ENCODE data around the gene INPP5F.

DNA sequence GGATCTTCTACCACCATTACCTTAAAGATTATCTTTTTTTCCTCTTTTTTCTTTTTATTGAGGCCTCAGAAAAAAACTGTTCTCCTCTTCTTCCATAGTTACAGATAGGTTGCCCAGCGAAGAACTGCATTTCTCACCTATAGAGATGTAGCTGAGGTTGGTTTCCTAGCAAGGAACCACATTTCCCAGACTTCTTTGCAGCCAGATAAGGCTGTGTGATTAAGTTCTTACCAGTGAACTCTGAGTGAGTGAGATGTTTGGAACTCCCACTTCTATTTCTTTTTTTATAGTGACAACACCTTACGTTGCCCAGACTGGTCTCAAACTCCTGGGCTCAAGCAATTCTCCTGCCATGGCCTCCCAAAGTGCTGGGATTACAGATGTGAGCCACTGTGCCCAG, 152.7 kb downstream of the INPP5F start:
- TF ChIP-seq, protein P1, sequence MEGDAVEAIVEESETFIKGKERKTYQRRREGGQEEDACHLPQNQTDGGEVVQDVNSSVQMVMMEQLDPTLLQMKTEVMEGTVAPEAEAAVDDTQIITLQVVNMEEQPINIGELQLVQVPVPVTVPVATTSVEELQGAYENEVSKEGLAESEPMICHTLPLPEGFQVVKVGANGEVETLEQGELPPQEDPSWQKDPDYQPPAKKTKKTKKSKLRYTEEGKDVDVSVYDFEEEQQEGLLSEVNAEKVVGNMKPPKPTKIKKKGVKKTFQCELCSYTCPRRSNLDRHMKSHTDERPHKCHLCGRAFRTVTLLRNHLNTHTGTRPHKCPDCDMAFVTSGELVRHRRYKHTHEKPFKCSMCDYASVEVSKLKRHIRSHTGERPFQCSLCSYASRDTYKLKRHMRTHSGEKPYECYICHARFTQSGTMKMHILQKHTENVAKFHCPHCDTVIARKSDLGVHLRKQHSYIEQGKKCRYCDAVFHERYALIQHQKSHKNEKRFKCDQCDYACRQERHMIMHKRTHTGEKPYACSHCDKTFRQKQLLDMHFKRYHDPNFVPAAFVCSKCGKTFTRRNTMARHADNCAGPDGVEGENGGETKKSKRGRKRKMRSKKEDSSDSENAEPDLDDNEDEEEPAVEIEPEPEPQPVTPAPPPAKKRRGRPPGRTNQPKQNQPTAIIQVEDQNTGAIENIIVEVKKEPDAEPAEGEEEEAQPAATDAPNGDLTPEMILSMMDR (IDR thresholded peaks at IDR 0.05) = no peak
- no peak for TF ChIP-seq POLR2A (IDR thresholded peaks at IDR 0.05)
